Stimulated activated CD4-positive, alpha-beta T cell treated with anti-CD3 and anti-CD28 coated beads, TNF-alpha, amount 100 ng/mL, for 4 hours (primary cell): ENCODE measurements around the gene CRYGB.
"Not testable (repeated sequence)": the region's sequence is repeated elsewhere in the genome, so short reads cannot be mapped to it uniquely, and the experiment has no call there.

Source experiments
- DNase-seq, 3 experiments: peaks; one replicate each; pipeline ENCODE4 v3.0.0-alpha.2; 2020; ENCODE audit warnings: low read depth in 3 of 3

Gene CRYGB

DNA sequence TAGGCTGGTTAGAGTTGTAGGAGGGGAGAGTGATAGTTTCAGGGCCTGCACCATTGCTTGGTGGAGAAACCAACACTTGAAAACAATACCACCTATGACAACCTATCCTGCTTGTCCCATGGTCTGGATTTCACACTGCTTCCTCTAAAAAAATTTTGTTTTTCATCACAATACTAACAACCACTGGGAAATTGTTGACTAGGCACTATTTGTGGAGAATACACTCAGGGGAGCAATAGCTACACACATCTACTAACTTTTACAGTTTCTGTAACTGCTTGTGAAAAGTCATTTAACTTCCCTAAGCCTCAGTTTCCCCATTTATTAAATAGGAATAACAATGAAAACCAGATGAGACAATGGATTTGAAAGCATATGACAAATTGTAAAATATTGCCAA lies 4.1 kb upstream of the CRYGB start:
- DNase-seq: no peak

DNA sequence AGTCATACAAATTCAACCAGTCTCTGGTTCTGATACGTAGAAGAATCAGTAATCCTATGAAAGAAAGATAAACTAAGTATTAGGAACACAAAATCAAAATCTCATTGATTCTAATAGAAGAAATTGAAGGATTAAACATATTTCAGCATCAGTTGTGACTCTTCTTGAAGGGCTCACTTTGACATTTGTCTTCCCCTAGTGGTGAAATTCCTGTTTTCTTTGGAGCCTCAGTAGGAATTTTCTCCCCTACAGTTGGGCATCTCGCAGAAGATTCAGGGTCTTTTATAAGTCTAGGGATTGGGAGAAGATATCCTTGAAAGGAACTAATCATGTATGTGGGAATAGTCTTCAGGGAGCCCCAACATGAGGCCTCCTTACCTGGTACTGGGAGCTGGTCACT lies 2.8 kb upstream of the CRYGB start:
- DNase-seq: no peak

DNA sequence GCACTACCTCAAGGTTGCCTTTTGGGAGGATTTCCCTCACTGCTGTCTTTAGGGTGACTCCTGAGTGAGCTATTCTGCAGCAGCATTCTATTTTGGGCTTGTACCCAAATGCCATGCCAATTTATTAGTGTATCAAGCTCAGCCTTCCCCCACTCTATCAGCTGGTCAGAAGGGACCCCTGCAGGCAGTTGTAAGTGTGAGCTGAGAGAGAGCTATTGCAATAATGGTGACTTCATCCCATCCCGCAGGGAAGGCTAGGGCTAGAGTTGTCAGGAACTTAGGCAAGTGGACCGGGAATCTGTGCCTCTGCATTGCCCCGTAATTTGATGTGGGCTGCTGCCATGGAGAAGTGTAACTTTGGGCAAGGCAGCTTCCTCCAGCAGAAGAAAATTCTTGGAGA lies 1.8 kb upstream of the CRYGB start:
- no peak for DNase-seq

DNA sequence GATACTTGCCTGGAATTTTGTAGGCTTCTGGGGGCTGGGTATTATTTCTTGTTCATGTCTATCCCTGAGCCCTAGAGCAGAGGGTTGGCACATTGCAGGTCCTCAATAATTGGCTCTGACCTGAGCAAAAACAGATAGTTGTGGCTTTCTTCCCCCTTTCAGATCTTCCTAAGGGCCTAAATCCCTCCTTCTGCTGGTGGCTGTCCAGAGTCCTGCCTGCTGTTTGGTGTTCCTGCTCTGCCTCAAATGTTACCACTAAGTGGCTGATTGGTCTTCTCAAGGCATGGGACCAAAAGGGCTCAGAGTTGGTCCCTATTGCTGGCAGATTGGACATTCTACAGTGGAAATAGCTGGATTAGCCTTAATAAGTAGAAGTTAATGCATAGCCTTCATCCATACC lies 1.1 kb upstream of the CRYGB start:
- DNase-seq: no peak

DNA sequence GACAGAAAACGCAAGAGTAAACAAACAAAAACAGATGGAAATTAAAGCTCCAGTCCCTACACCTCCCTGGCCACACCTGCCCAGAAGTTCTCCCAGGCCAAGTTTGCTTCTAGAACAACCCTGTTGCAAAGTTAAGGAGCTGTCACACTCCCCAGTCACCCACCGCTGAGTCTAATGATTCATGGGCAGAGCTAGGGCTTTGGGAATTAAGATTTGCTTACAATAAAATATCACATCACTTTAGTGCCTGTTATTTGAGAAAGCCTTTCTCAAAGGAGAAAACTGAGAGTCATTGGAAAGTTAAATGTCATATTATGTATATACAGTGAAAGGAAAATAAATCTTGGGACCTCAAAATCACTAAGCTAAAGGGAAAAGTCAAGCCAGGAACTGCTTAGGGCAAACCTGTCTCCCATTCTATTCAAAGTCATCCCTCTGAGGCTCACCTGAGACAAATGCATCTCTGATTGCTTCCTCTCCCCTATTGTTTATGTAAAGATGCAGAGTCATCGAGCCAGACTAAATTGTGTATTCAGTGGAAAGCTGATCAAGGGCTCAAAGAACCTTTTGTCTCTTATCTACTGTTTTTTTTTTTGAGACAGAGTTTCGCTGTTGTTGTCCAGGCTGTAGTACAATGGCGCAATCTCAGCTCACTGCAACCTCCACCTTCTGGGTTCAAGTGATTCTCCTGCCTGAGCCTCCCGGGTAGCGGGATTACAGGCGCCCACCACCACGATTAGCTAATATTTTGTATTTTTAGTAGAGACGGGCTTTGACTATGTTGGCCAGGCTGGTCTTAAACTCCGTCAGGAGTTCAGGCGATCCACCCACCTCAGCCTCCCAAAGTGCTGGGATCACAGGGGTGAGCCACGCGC lies 2.8 kb downstream of the CRYGB start:
- no peak for DNase-seq

DNA sequence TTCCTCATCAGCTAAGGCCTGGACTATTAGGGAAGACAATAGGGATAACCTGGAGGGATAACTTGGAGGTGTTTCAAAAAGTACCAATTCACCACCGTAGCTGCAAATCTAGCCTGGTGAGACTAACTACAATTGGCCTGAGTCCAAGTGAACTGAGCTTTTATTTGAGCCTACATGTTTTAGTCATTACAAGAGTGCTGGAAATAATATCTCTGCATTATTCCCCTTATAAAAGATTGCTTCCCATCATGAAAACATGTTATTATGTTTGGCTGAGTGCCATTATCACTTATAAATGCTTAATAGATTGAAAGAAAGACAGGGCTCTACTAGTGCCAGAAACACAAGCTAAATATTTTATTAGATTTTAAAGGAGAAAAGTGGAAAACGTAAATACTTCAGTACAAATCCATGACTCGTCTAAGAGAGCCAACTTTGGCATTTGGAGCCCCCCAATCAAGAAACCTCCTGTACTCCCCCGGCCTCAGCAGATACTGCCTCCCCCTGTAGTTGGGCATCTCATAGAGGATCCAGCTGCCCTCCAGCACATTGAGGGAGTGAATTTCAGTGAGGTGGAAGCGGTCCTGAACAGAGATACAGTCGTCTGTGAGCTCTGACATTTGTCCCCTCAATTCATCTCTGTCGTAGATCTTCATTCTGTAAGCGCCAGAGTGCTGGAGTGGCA lies 3.6 kb downstream of the CRYGB start:
- DNase-seq: no peak

DNA sequence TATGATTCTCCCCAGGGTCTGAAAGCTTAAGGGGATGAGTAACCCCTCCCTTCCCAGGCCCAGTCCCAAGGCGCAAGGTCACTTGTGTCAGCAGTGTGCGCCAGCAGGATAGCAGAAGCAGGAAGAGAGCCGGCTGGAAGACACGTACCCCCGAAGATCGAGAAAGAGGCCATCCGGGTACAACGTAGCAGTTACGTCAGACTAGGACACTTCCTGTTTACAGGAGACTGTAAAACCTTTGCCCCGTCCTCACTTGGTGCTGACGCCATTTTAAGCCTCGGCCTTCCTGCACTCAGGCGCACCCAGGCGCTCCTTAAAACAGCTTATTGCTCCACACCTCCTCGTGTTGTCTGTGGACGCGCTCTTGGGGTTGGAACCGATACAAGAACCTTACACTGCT lies 6.5 kb downstream of the CRYGB start:
- DNase-seq: no peak

DNA sequence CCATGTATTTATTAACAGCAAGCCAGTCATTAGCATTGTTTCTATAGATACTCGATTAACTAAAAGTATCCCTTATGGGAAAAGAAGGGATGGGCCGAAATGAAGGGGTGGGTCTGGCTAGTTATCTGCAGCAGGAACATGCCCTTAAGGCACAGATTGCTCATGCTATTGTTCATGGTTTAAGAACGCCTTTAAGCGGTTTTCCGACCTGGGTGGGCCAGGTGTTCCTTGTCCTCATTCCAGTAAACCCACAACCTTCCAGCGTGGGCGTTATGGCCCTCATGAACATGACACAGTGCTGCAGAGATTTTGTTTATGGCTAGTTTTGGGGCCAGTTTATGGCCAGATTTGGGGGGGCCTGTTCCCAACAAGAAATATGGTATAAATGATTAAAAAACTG lies 7.6 kb downstream of the CRYGB start:
- DNase-seq: not testable (repeated sequence)

DNA sequence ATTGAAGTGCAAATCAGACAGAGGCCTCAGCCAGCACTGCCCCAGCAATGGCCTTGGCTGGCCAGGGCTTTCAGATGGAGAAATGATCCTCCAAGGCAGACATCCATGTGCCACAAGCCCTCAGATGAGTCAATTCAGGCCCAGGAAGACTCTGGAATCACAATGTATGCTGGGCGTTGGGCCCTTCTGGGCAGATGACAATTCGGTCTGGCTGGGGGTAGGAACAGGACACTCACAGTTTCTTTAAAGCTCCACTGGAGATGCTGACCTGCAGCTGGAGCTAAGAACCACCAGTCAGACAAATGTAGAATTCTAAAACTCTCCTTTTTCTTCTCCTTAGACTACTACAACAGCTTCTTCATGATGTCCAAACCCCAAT lies 9.3 kb downstream of the CRYGB start:
- DNase-seq: no peak

DNA sequence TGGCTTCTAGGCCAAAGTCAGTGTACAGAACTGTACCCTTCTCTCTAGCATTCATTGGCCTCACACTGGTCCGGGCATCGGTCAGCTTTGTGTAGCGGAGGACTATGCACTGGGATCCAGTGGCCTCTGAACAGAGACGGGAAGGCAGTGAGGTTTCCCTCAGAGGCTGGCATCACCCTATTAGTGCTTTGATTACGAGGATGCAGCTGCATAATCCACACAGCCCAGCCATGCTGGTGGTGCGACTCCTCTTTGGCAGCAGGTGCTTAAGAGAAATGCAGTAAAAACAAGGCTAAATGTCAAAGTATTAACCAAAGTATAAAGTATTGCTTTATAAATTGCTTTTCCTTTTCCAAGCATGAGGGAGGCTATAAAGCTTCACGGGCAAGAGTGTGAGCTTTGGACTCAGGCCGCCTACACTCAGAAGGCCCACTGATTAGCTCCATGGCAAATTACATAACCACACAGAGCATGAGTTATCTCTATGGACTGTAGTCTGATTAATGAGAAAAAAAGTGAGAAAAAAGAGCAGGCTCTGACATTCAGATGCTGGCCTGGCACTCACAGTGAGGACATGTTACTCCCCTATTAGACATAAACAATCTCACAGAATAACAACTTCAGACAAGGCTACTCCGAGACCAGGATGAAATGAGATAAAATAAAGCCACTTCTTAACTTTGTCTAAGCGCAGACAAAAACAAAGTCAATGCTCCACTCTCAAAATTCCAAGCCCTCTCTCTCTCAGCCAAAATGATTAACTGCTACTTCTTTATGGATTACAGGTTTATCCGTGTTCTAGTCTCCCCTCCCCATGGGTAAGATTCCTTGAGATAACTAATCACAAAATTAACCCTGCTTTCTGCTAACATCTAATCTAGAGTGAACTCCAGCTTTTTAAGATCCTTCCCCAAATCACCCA lies 9.9 kb downstream of the CRYGB start:
- DNase-seq: no peak

DNA sequence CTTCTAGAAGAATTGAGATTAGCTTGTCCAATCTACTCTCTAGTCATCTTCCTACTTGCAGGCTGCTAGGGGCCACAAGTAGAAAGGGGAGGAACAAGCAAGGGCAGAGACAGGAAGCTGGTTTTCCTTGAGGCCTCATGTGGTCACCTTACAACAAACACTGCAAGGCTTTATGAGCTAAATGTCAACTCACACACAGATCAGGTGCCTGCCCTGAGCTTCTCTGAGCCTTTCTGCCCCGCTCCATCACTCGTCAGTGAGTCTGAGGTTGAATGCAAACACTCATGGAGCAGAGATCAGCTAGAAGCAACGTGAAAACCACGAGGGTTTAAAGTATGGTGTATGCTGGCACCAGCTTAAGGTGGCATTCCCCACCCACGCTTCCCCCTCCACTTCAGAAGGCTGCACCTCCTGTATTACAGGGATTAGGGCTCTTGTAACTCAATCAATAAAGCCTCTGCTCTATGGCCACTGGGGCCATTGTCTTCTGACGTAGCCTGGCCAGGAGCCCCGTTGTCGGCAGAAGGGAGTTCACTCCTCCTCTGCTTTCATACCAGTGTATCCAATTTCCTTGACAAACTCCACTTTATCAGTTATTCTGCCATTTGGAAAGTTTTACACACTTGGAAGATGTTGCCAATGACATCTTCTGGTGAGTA lies 10.9 kb downstream of the CRYGB start:
- DNase-seq: no peak

DNA sequence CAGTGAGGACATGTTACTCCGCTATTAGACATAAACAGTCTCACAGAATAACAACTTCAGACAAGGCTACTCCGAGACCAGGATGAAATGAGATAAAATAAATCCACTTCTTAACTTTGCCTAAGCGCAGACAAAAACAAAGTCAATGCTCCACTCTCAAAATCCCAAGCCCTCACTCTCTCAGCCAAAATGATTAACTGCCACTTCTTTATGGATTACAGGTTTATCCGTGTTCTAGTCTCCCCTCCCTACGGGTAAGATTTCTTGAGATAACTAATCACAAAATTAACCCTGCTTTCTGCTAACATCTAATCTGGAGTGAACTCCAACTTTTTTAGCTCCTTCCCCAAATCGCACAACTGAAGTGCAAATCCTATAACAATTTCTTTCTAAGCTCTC lies 15.2 kb downstream of the CRYGB start:
- DNase-seq: no peak

DNA sequence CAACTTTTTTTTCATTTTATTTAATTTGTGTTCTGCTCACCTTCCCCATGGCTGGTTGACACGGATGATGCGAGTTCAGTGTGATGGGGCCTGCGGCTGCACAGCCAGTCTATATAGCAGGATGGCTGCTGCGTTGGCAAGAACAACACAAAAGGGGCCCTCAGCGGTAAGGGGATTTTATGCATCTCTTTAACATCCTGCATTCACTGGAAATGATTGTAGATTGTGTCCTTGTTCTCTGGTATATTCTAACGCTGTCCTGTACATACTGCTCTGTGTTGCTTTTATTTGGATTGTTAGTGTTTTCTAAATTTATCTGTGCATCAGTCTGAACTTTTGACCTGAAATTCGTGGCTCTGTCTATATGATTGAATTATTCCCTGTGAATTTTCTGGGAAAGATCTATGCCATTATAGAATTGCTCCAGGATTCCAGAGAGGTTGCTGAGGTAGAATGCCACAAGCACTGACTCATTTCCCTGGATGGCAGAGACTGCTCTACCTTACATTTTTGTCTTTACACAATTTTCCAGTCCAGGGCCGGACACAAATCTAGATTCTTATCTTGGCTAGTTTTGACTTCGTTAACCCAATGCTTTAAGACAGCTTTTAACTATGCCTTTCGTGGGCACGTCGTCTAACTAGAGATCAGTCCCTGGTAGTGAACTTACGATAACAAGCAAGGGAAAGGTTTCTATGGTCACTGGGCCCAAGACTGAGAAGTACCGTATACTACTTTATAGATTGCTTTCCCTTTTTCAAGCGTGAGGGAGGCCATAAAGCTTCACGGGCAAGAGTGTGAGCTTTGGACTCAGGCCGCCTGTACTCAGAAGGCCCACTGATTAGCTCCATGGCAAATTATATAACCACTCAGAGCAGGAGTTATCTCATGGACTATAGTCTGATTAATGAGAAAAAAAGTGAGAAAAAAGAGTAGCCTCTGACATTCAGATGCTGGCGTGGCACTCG lies 15.9 kb downstream of the CRYGB start, which contains the start of gene CRYGC:
Gene CRYGC, minus strand, starts transcription at position 85 of the 968 bp plus-strand sequence. Its CDS starts 36 bp downstream, at position 49.
- DNase-seq: no peak

DNA sequence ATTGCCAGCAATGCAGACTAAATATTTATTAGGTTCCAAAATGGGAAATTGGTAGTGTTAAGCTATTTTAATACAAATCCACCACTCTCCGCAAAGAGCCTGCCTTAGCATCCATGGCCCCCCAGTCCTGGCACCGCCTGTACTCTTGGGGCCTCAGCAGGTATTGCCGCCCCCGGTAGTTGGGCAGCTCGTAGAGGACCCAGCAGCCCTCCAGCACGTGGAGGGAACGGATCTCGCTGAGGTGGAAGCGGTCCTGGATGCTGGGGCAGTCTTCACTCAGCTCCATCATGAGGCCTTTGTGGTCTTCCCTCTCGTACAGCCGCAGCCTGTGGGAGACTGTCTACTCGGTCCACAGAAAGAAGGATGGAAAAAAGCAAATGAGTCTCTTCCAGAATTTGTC lies 17.8 kb downstream of the CRYGB start:
- no peak for DNase-seq

DNA sequence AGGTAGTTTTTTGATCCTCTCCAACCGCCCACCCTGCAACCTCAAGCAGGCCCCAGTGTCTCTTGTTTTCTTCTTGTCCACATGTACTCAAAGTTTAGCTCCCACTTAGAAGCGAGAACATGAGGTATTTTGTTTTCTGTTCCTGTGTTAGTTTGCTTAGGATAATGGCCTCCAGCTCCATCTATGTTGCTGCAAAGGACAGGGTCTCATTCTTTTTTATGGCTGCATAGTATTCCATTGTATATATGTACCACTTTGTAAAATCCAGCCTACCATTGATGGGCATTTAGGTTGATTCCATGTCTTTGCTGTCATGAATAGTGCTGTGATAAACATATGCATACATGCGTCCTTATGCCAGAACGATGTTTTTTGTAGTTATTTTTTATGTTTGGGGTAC lies 18.9 kb downstream of the CRYGB start:
- no peak for DNase-seq

DNA sequence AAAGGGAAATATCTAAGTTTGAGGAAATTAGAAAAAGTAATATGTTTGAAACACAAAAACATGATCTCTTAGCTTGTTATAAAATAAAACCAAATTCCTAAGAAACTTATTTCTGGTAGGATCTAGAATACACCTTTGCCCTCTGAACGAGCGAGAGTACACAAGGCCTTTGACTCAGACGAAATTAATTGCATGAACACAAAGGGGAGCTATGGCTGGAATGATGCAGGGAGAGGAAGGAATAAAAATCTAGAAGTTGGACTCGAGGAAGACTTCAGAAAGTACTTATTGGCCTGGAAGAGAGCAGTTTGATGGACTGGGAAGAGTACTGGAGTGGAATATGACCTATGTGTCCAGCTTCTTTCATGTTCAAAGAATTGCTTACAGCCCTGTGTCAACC lies 20.7 kb downstream of the CRYGB start:
- no peak for DNase-seq

DNA sequence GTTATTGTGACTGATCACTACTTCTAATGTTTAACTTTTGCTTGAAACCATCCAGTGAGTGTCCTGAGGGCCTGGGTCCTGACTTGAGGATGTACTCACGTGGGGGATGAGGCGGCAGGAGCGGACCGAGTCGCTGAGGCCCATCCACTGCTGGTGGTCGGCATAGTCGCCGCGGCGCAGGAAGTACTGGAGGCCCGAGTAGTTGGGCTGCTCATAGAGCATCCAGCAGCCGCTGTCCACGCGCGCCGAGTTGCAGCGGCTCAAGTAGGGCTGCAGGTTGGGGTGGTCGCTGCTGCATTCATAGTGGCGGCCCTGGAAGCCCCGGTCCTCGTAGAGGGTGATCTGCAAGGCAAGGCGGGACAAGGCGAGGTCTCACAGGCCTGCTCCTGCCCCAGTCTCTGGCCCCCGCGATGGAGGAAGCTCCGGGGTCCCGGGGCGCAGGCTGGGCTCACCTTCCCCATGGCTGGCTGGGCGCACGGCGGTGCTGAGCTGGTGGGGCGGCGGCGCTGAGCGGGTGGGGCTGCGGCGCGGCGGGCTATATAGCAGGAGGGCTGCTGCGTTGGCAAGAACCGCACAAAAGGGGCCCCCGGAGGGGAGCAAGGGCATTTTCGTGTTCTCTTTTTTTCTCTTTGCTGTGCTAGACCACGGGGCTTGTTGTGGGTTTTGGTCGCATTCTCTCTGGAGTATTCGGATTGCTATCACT lies 21.8 kb downstream of the CRYGB start, which contains the start of gene CRYGD:
Gene CRYGD, minus strand, starts transcription at position 512 of the 703 bp plus-strand sequence. Its CDS starts 51 bp downstream, at position 461.
- not testable (repeated sequence) for DNase-seq

DNA sequence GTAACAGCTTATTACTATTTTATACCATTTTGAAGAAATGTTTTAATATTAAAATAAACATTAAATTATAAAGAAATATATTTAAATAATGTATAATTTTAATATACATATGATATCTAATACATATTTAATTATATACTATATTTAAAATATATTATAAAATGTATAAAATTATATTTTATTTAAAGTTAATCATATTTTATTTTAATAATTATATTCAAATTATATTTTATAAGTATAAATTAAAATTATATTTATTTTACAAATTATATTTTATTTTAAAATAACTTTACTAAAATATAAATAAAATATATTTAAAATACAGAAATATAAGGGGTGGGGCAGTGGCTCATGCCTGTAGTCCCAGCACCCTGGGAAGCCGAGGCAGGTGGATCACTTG lies 23.7 kb downstream of the CRYGB start:
- DNase-seq: no peak

DNA sequence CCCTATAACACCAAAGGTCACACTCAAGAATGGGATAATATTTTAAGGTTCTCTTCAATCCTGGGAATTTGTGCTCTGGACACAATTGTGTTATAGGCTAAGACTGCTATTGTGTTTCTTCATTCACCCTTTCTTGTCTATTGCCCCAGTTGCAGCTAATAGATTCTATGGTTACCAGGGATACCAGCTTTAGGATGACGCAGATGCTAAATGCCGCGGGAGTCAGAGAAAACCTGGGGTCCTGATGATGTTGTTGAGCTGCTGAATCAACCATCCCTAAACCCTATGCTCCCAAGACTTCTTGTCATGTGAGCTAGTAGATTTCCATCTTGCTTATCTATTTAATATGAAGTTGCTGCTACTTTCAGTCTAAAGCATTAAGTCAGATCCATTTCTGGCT lies 27.0 kb downstream of the CRYGB start:
- no peak for DNase-seq

DNA sequence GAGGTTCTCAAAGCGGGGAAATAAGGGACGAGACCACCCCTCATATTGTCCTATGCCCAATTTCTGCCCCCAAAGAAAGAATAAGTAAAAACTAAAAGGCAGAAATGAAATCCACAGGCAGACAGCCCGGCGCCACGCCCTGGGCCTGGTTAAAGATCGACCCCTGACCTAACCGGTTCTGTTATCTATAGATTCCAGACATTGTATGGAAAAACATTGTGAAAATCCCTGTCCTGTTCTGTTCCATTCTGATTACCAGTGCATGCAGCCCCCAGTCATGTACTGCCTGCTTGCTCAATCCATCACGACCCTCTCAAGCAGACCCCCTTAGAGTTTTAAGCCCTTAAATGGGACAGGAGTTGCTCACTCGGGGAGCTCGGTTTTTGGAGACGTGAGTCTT lies 28.6 kb downstream of the CRYGB start:
- not testable (repeated sequence) for DNase-seq
